NCI-H82 treated with DMSO at 0.1 percent for 48 hours (cell line): ENCODE results near the gene RNU6-1.

Experiments used
- DNase-seq: peaks from one replicate; lab custom pipeline; 2025; ENCODE audit not compliant: unreplicated experiment; lab: John Stamatoyannopoulos, UW

Gene RNU6-1

GRCh38 chr15:67803996-67804843 lies 35.6 kb downstream of the RNU6-1 start:
- no peak for DNase-seq

- DNase-seq, result no peak
Measured at GRCh38 chr15:67803299-67803698, 36.5 kb downstream of the RNU6-1 start.

DNA sequence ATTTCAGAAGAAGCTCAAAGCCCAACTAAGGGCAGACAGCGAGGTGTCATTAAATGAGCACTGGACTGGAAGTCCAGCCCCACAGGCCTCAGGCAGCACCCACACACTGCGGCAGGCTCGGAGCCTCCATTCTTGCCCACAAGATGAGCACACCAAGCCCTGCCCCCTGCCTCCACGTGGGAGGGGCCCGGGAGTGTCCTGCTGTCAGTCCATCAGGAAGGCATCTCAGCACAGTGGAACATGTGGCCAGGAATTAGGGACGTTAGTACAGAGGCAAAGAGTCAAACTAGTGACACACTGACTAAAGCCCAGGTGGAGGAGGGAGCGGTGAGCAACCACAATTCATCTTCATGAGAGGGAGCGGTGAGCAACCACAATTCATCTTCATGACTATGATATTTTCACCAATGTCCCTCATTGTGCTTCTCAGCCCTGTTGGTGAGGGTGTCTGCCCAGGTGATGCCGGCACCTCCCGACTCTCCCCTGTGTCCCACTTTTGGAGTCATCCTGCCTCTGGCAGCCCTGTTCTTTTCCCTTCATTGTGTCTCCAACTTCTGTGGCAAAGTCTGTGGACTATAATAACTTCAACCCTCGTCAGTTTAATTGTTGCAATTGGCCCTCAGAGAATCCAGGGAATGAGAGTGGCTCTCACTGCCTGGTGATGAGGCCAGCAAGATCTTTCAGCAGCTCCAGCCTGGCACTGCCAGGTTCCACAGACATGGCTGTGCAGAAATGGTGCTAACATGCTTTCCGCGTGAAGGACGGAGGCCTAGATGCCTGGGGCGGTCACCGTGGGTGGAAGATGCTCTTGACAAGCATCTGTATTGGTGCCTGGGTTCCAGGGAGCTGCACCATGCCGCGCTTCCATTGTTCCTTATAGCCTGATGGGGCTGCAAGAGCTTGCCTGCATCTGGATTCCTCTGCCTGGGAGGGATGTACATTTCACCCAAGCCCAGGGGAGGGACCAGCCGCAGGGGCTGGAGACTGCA lies 37.6 kb downstream of the RNU6-1 start:
- DNase-seq, result no peak

DNA sequence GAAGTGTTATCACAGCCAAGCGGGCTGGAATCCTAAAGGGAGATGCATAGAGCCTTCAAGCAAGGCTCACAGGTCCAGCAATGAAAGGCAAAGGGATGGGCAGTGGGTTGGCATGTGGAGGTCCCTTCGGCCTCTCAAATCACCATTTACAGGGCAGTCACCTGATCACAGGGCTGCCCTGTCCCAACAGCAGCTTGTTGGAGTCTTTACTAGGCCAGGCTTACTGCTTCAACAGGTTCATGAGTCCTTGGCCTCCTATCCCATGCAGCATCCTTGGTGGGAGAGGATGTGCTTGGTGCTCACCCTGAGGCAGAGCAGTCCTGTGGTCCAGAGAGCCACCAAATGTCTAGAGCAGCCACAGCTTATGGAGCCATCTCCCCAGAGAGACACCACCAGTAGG lies 38.7 kb downstream of the RNU6-1 start:
- no peak for DNase-seq

DNA sequence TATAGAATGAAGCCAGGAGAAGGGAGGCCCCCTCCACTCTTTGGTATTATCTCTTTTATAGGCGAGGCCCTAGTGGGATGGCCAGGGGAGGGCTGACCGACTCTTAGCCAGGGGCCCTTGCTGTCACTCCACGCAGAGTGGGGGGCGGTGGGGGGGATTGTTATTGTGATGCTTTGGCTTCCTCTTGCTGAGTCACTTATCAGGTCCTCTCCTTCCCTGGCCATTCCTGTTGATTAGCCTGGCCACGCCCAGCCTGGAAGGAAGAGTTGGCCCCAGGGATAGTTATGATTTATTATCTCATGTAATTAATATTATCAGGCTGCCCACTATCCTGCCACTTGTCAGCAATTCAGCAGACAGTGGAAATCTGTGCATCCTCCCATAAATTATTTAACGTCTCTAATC lies 40.0 kb downstream of the RNU6-1 start:
- no peak for DNase-seq

DNA sequence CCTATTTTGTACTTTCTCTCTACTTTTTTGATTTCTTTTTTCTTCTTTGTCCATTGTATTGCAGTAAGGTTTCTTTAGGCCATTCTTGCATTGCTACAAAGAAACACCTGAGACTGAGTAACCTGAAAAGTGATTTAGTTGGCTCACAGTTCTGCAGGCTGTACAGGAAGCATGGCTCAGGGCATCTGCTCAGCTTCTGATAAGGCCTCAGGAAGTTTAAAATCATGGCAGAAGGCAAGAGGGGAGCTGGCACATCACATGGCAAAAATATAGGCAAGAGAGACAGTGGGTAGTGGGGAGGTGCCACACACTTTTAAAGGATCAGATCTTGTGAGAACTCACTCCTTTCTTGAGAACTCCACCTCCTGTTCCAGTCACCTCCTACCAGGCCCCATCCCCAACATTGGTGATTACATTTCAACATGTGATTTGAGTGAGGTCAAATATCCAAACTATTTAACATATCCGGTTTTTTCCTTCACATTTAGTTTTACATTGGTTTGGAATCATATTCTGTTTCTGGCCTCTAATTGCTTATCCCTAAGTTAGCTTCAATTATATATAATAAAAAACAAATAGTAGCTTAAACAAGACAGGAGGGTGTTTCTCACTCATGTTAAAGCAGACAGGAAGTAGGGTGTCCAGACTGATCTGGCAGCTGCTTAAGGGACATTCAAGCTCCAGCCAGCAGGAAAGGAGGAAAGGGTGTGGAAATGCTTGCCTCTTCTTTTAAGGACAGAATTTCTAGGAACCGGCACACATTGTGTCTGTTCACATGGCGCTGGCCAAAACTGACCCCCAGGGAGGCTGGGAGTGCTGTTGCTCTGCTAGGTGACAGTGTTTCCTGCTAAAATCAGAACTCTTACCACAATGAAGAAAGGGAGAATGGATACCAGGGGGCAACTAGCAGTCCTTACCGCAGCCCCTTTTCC lies 43.4 kb downstream of the RNU6-1 start:
- no peak for DNase-seq

DNA sequence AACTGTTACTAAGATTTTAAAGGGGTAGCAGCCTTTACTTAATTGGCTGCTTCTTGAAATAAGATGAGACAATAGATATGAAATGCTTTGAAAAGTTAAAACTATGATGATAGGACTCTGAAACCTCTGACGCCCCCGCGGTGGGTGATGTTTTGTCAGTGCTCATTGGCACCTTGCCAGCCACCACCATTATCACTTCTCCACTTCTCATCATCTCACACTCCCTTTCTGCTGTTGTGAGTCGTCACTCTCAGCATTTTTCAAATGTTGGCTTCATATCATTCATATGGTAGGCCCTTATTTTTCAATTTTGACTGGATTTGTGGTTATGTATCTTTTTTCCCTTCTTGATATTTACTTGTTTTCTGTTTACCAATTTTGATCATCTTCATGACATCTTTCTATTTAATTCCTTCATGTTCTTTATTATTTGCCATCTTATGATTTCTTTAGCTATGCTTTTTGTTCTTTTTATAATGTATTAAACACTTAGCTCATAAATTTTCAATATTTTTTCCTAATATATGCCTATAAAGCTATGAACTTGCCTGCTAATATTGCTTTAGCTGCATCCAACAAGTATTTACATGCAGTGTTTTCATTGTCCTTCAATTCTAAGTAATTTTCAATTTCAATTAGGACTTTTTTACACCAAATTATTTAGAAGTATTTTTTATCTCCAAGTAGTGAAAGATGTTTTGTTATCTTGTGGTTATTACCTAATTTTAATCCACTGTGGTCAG lies 44.8 kb downstream of the RNU6-1 start:
- no peak for DNase-seq

GRCh38 chr15:67792250-67792942 lies 47.4 kb downstream of the RNU6-1 start:
- no peak for DNase-seq

DNA sequence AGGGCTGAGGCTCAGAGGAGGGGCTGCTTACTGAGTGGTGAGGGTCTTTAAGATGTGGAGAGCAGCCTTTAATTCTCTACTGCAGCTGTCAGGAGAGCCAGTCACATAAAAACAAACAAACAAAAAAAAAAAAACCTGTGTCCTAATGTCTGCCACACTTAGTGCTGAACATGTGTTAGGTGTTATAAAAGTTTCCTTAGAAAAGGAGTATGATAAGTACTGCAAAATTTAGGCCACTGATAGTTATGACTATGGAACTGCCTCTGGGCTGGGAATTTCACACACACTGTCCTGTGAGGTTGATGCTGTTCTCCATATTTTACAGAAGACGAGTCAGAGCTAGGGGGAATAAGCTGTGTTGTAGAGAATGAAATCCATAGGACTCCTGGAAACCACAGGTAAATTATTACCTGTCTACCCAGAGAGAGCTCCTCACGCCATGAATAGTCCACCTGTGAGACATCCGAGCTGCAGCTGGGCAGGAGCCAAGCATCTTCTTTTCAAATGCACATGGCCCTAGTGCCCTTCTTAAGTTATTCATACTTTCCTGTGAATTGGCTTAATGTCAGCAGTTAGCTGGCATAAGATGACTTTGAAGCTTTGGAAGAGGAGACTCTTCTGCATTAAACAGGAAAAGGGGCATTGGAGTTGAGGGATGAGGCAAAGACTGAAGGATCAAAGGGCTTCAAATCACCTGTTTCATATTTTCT lies 49.1 kb downstream of the RNU6-1 start:
- no peak for DNase-seq
